Measurements from ENCODE around the gene ANKRD55.
A peak's percentile ranks its signal among the peaks of the same experiment; 100 is the strongest.
"Not testable (repeated sequence)": the region's sequence is repeated elsewhere in the genome, so short reads cannot be mapped to it uniquely, and the experiment has no call there.

ANKRD55 gene

DNA sequence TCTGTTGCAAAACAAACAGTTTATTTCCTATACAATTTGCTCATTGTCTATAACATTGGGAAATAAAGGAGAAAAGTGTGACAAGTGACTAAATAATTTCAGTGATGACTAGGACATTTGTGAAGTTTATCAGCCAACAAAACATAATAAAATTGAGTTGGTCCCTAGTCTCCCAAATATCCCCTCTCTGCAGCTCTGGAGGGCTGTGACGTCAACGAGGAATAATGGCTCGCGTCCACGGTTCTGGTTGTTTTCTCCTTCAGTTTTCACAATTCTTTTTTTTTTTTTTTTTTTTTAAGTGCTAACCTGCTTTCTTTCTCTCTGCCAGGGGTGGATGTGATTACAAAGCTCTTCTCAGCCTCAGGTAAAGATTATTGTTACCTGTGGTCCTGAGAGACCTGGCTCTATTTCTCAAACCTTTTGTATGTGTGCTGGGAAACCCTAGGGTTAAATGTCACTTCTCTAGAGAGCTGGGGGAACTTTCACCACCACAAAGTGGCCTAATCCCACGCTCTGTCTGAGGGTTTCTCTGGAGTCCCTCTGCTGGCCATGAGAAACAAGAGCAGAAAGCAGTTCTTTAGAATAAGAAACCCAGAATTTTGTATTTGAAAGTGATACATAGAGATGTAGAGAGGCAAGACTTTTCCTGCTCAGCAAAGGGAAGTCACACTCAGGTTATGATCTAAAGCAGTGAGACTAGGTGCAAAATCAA lies 36.2 kb upstream of the ANKRD55 start:
- Histone ChIP-seq H3K36me3 (ENCODE audit: control insufficient read depth in 1 of 2, insufficient read depth in 2 of 2, low read length in 2 of 2) (no peaks in the 10 kb centered on the region), H3K4me3 (ENCODE audit: low read depth in 1 of 2, low read length in 2 of 2) (no peak overlapping the region), H3K27me3 (ENCODE audit: low read depth, low read length) (no peaks in the 10 kb centered on the region), H3K4me1 (ENCODE audit: control insufficient read depth in 1 of 2, insufficient read depth in 2 of 2, low read length in 2 of 2) (peaks cover 0 to 7% of the 10 kb centered on the region in 2 donors), H3K27ac (ENCODE audit: low read length) (peak overlapping the region; percentile 22), H3K9me3 (ENCODE audit: control insufficient read depth in 1 of 2, low read length in 2 of 2) (no peaks in the 10 kb centered on the region)

DNA sequence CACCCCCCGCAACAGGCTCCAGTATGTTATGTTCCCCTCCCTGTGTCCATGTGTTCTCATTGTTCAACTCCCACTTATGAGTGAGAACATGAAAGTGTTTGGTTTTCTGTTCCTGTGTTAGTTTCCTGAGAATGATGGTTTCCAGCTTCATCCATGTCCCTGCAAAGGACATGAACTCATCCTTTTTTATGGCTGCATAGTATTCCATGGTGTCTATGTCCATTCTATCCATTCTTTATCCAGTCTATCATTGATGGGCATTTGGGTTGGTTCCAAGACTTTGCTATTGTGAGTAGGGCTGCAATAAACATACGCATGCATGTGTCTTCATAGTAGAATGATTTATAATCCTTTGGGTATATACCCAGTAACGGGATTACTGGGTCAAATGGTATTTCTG lies 35.6 kb upstream of the ANKRD55 start:
- not testable (repeated sequence) for H3K9me3 ChIP-seq (ENCODE audit: control insufficient read depth in 1 of 2, low read length in 2 of 2); H3K27me3 ChIP-seq (ENCODE audit: low read depth, low read length); H3K4me3 ChIP-seq (ENCODE audit: low read depth in 1 of 2, low read length in 2 of 2); H3K27ac ChIP-seq (ENCODE audit: low read length); H3K4me1 ChIP-seq (ENCODE audit: control insufficient read depth in 1 of 2, insufficient read depth in 2 of 2, low read length in 2 of 2); H3K36me3 ChIP-seq (ENCODE audit: control insufficient read depth in 1 of 2, insufficient read depth in 2 of 2, low read length in 2 of 2)

DNA sequence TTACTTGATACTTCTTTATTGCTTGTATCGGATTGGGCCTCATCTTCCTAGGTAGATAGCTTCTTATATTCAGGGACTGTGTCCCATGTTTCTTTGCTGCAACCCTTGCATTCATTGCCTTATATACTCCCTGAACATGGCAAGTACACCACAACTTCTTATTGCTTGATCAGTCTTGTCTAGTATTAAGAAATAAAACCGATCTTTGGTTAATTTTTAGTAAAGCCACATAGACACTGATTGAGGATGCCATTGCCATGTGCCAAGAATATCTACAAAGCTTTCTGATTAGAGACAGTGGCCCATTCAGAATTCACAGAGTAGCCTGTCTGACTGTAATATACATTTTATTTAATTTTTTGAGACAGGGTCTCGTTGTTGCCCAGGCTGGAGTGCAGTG lies 34.7 kb upstream of the ANKRD55 start:
- H3K36me3 ChIP-seq (ENCODE audit: control insufficient read depth in 1 of 2, insufficient read depth in 2 of 2, low read length in 2 of 2): no peaks in the 10 kb centered on the region
- no peaks in the 10 kb centered on the region for H3K27me3 ChIP-seq (ENCODE audit: low read depth, low read length)
- no peaks in the 10 kb centered on the region for H3K9me3 ChIP-seq (ENCODE audit: control insufficient read depth in 1 of 2, low read length in 2 of 2)
- no peak overlapping the region for H3K4me3 ChIP-seq (ENCODE audit: low read depth in 1 of 2, low read length in 2 of 2)
- H3K27ac ChIP-seq (ENCODE audit: low read length): no peak overlapping the region
- peaks cover 0 to 7% of the 10 kb centered on the region in 2 donors for H3K4me1 ChIP-seq (ENCODE audit: control insufficient read depth in 1 of 2, insufficient read depth in 2 of 2, low read length in 2 of 2)

DNA sequence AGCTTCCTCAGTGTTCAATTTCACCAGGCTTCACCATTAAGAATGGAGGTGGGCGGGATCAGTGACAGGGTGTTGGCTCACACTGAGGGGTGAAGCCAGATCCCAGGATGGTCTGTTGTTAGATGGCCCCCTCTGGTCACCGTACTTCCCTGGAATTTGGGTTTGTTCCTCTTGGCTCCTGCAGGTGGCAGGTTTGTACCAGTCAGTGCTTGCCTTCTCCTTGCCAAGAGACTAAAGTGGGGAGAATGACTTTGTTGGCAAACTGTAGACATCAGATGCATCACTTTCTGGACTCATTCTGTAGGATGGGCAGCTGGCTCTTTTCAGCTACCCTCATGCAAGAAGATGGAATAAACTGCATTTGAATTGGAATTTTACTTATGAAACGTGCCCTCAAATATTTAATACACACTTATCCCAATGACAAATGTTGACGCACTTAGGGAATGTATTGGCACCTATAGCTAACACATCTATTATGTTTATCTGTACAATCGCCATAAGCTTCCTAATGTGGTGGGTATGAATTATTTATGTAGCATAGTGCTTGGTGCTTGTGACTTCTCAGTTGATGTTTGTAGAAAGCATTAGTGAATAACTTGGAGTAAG lies 31.4 kb upstream of the ANKRD55 start:
- no peak overlapping the region for H3K27ac ChIP-seq (ENCODE audit: low read length)
- no peaks in the 10 kb centered on the region for H3K9me3 ChIP-seq (ENCODE audit: control insufficient read depth in 1 of 2, low read length in 2 of 2)
- H3K4me3 ChIP-seq (ENCODE audit: low read depth in 1 of 2, low read length in 2 of 2): no peak overlapping the region
- no peaks in the 10 kb centered on the region for H3K4me1 ChIP-seq (ENCODE audit: control insufficient read depth in 1 of 2, insufficient read depth in 2 of 2, low read length in 2 of 2)
- H3K27me3 ChIP-seq (ENCODE audit: low read depth, low read length): no peaks in the 10 kb centered on the region
- no peaks in the 10 kb centered on the region for H3K36me3 ChIP-seq (ENCODE audit: control insufficient read depth in 1 of 2, insufficient read depth in 2 of 2, low read length in 2 of 2)

DNA sequence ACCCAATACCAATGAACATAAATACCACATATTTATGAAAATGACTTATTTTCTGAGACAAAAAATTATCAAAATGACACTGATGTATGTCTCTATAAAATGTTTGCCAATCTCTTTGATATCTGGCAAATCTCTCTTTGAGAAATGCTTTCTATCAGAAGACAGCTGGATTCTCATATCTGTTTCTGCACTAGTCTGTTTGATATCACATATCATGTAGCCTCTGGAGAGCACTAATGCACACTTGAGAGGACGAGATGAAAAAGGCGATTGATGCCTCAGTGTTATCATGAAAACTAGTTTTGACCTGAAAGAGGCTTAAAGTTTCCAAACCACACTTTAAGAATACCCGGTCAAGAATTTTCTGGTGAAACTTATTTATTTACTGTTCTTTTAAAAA lies 29.1 kb upstream of the ANKRD55 start:
- H3K4me1 ChIP-seq (ENCODE audit: control insufficient read depth in 1 of 2, insufficient read depth in 2 of 2, low read length in 2 of 2): no peaks in the 10 kb centered on the region

DNA sequence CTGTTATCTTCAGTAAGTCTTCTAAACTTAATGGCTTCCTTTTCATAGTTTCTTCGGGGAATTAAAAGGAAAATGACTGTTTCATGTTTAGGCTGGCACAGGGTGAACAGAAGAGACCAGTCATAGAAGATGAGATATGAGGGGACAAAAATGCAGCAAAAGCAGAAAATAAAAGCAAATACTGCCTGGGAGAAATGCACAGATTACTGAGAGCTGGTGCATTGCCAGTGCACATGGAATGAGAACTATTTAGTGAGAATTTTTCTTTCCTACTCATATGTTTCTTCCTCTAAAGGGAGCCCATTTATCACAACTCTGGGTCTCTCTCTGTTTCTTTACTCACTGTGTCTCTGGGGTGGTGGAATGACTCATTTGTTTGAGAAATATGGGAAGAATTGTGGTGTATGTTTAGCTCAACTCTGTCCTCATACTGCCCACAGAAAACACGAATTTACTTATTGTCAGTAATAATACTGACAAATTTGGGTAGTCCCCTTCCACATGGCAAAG lies 25.9 kb upstream of the ANKRD55 start:
- no peaks in the 10 kb centered on the region for H3K36me3 ChIP-seq (ENCODE audit: control insufficient read depth in 1 of 2, insufficient read depth in 2 of 2, low read length in 2 of 2)
- H3K27me3 ChIP-seq (ENCODE audit: low read depth, low read length): no peaks in the 10 kb centered on the region
- H3K4me1 ChIP-seq (ENCODE audit: control insufficient read depth in 1 of 2, insufficient read depth in 2 of 2, low read length in 2 of 2): no peaks in the 10 kb centered on the region
- no peak overlapping the region for H3K4me3 ChIP-seq (ENCODE audit: low read depth in 1 of 2, low read length in 2 of 2)
- H3K9me3 ChIP-seq (ENCODE audit: control insufficient read depth in 1 of 2, low read length in 2 of 2): no peaks in the 10 kb centered on the region
- H3K27ac ChIP-seq (ENCODE audit: low read length): peak overlapping the region; percentile 6

More for the DNA sequence above, 29.1 kb upstream of the ANKRD55 start:
- Histone ChIP-seq H3K36me3 (ENCODE audit: control insufficient read depth in 1 of 2, insufficient read depth in 2 of 2, low read length in 2 of 2) (no peaks in the 10 kb centered on the region), H3K9me3 (ENCODE audit: control insufficient read depth in 1 of 2, low read length in 2 of 2) (no peaks in the 10 kb centered on the region), H3K27me3 (ENCODE audit: low read depth, low read length) (no peaks in the 10 kb centered on the region), H3K27ac (ENCODE audit: low read length) (no peak overlapping the region), H3K4me3 (ENCODE audit: low read depth in 1 of 2, low read length in 2 of 2) (no peak overlapping the region)

DNA sequence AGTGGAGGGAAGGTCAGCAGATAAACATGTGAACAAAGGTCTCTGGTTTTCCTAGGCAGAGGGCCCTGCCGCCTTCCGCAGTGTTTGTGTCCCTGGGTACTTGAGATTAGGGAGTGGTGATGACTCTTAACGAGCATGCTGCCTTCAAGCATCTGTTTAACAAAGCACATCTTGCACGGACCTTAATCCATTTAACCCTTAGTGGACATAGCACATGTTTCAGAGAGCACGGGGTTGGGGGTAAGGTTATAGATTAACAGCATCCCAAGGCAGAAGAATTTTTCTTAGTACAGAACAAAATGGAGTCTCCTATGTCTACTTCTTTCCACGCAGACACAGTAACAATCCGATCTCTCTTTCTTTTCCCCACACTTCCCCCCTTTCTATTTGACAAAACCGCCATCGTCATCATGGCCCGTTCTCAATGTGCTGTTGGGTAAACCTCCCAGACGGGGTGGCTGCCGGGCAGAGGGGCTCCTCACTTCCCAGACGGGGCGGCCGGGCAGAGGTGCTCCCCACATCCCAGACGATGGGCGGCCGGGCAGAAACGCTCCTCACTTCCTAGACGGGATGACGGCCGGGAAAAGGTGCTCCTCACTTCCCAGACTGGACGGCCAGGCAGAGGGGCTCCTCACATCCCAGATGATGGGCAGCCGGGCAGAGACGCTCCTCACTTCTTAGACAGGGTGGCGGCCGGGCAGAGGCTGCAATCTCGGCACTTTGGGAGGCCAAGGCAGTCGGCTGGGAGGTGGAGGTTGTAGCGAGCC lies 24.8 kb upstream of the ANKRD55 start:
- H3K36me3 ChIP-seq (ENCODE audit: control insufficient read depth in 1 of 2, insufficient read depth in 2 of 2, low read length in 2 of 2); H3K4me1 ChIP-seq (ENCODE audit: control insufficient read depth in 1 of 2, insufficient read depth in 2 of 2, low read length in 2 of 2); H3K4me3 ChIP-seq (ENCODE audit: low read depth in 1 of 2, low read length in 2 of 2); H3K27me3 ChIP-seq (ENCODE audit: low read depth, low read length); H3K9me3 ChIP-seq (ENCODE audit: control insufficient read depth in 1 of 2, low read length in 2 of 2); H3K27ac ChIP-seq (ENCODE audit: low read length): not testable (repeated sequence)

DNA sequence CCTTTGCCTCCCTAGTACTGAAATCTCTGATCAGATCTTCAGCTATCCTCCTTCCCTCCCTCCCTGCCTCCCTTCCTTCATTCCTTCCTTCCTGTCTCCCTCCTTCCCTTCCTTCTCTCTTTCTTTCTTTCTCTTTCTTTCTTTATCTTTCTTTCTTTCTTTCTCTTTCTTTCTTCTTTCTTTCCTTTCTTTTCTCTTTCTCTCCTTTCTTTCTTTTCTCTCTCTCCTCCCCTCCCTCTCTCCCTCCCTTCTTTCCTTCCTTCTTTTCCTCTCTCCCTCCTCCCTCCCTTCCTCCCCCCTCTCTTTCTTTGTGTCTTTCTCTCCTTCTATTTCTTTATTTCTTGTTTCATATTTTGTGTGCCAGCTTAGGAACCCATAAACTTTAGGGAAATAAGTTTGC lies 23.9 kb upstream of the ANKRD55 start:
- no peak overlapping the region for H3K4me3 ChIP-seq (ENCODE audit: low read depth in 1 of 2, low read length in 2 of 2)
- no peaks in the 10 kb centered on the region for H3K9me3 ChIP-seq (ENCODE audit: control insufficient read depth in 1 of 2, low read length in 2 of 2)
- no peak overlapping the region for H3K27ac ChIP-seq (ENCODE audit: low read length)
- H3K36me3 ChIP-seq (ENCODE audit: control insufficient read depth in 1 of 2, insufficient read depth in 2 of 2, low read length in 2 of 2): no peaks in the 10 kb centered on the region
- no peaks in the 10 kb centered on the region for H3K27me3 ChIP-seq (ENCODE audit: low read depth, low read length)
- no peaks in the 10 kb centered on the region for H3K4me1 ChIP-seq (ENCODE audit: control insufficient read depth in 1 of 2, insufficient read depth in 2 of 2, low read length in 2 of 2)

DNA sequence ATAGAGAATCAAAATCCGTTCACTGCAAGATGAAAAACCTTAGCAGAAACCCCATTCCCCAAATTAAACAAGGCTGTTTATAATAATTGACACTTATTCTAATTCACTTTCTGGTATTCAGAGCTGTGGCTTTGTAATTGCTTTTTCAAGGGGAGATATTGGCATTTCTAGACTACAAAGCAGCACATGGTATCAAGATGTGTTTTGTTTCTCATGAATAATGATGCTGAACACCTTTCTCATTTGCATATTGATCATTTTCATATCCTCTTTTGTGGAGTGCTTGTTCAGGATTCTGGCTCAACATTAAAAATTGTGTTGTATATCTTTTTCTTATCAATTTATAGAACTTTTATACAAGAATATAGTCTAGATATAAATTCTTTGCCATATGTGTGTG lies 22.4 kb upstream of the ANKRD55 start:
- no peaks in the 10 kb centered on the region for H3K27me3 ChIP-seq (ENCODE audit: low read depth, low read length)
- H3K27ac ChIP-seq (ENCODE audit: low read length): no peak overlapping the region
- H3K4me1 ChIP-seq (ENCODE audit: control insufficient read depth in 1 of 2, insufficient read depth in 2 of 2, low read length in 2 of 2): no peaks in the 10 kb centered on the region
- H3K36me3 ChIP-seq (ENCODE audit: control insufficient read depth in 1 of 2, insufficient read depth in 2 of 2, low read length in 2 of 2): no peaks in the 10 kb centered on the region
- no peak overlapping the region for H3K4me3 ChIP-seq (ENCODE audit: low read depth in 1 of 2, low read length in 2 of 2)
- H3K9me3 ChIP-seq (ENCODE audit: control insufficient read depth in 1 of 2, low read length in 2 of 2): no peaks in the 10 kb centered on the region

DNA sequence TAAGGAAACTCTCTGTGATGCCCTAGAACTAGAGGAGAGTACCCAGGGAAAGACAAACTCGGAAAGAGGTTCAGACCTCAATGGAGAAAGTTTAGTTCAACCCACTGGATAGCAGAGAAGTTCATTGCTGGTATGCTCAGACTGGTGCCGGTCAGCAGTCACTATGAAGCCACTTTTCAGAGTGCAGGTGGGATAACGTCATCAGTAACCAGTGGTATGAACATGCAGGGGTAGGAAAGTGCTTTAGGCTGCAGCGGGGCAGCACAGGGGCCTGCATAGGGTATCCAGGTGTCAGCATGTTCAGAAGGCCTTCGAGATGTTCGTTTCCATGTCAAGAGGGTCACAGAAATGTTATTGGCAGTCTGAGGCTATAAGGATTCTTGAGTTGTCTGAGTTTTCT lies 20.8 kb upstream of the ANKRD55 start:
- Histone ChIP-seq H3K27me3 (ENCODE audit: low read depth, low read length) (no peaks in the 10 kb centered on the region), H3K4me3 (ENCODE audit: low read depth in 1 of 2, low read length in 2 of 2) (no peak overlapping the region), H3K9me3 (ENCODE audit: control insufficient read depth in 1 of 2, low read length in 2 of 2) (no peaks in the 10 kb centered on the region), H3K27ac (ENCODE audit: low read length) (no peak overlapping the region), H3K4me1 (ENCODE audit: control insufficient read depth in 1 of 2, insufficient read depth in 2 of 2, low read length in 2 of 2) (no peaks in the 10 kb centered on the region), H3K36me3 (ENCODE audit: control insufficient read depth in 1 of 2, insufficient read depth in 2 of 2, low read length in 2 of 2) (no peaks in the 10 kb centered on the region)

DNA sequence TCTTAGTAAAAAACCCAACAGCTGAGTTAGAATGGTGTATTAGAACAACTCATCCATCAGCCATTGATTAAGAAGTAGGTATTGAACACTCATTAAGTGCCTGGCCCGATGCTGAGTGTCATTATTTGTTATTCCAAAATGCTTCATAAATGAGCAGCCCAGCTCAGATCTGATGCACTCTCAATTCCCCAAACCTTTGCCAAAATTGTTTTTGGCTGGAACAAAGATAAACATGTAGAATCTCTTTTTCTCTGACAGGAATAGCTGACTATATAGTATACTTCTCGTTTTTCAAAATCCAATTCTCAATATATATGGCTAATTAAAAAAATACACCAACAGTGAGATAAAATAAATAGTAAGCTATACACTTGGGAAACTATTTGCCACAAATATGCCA lies 20.0 kb upstream of the ANKRD55 start:
- Histone ChIP-seq H3K4me1 (ENCODE audit: control insufficient read depth in 1 of 2, insufficient read depth in 2 of 2, low read length in 2 of 2) (no peaks in the 10 kb centered on the region), H3K36me3 (ENCODE audit: control insufficient read depth in 1 of 2, insufficient read depth in 2 of 2, low read length in 2 of 2) (no peaks in the 10 kb centered on the region), H3K27me3 (ENCODE audit: low read depth, low read length) (no peaks in the 10 kb centered on the region), H3K9me3 (ENCODE audit: control insufficient read depth in 1 of 2, low read length in 2 of 2) (no peaks in the 10 kb centered on the region), H3K27ac (ENCODE audit: low read length) (no peak overlapping the region), H3K4me3 (ENCODE audit: low read depth in 1 of 2, low read length in 2 of 2) (no peak overlapping the region)

All from muscle layer of duodenum (tissue), 2 donors.